ENCODE data around the gene STRIP2.
"Not testable (repeated sequence)": the region's sequence is repeated elsewhere in the genome, so short reads cannot be mapped to it uniquely, and the experiment has no call there.

STRIP2 gene

GRCh38 chr7:129427526-129428045, 6.6 kb upstream of the STRIP2 start:
- H3K36me3 ChIP-seq (ENCODE audit: control insufficient read depth, insufficient read depth, low read length), result peaks cover 8% of the 10 kb centered on the region
- no peak overlapping the region for H3K4me3 ChIP-seq (ENCODE audit: low read length)
- H3K4me1 ChIP-seq (ENCODE audit: control insufficient read depth, insufficient read depth, low read length), result no peaks in the 10 kb centered on the region
- no peaks in the 10 kb centered on the region for H3K27me3 ChIP-seq (ENCODE audit: control insufficient read depth, insufficient read depth, low read length)
- H3K27ac ChIP-seq (ENCODE audit: low read depth, low read length), result no peak overlapping the region
- H3K9ac ChIP-seq (ENCODE audit: low read length), result no peak overlapping the region

GRCh38 chr7:129431911-129432643, 2.2 kb upstream of the STRIP2 start:
- H3K36me3 ChIP-seq (ENCODE audit: control insufficient read depth, insufficient read depth, low read length), result no peaks in the 10 kb centered on the region
- H3K27me3 ChIP-seq (ENCODE audit: control insufficient read depth, insufficient read depth, low read length), result peaks cover 9% of the 10 kb centered on the region
- no peaks in the 10 kb centered on the region for H3K4me1 ChIP-seq (ENCODE audit: control insufficient read depth, insufficient read depth, low read length)
- H3K27ac ChIP-seq (ENCODE audit: low read depth, low read length), result no peak overlapping the region
- no peak overlapping the region for H3K4me3 ChIP-seq (ENCODE audit: low read length)
- H3K9ac ChIP-seq (ENCODE audit: low read length), result no peak overlapping the region

- Histone ChIP-seq H3K27me3 (ENCODE audit: control insufficient read depth, insufficient read depth, low read length) (peaks cover 9% of the 10 kb centered on the region), H3K4me3 (ENCODE audit: low read length) (peak overlapping the region; percentile 82), H3K36me3 (ENCODE audit: control insufficient read depth, insufficient read depth, low read length) (no peaks in the 10 kb centered on the region), H3K9ac (ENCODE audit: low read length) (peak overlapping the region; percentile 3), H3K4me1 (ENCODE audit: control insufficient read depth, insufficient read depth, low read length) (no peaks in the 10 kb centered on the region), H3K27ac (ENCODE audit: low read depth, low read length) (no peak overlapping the region)
Measured at GRCh38 chr7:129434675-129435318, 565 bp downstream of the STRIP2 start.

- no peaks in the 10 kb centered on the region for H3K4me1 ChIP-seq (ENCODE audit: control insufficient read depth, insufficient read depth, low read length)
- no peak overlapping the region for H3K27ac ChIP-seq (ENCODE audit: low read depth, low read length)
- no peaks in the 10 kb centered on the region for H3K36me3 ChIP-seq (ENCODE audit: control insufficient read depth, insufficient read depth, low read length)
- peak overlapping the region; percentile 82 for H3K4me3 ChIP-seq (ENCODE audit: low read length)
- no peak overlapping the region for H3K9ac ChIP-seq (ENCODE audit: low read length)
- peaks cover 9% of the 10 kb centered on the region for H3K27me3 ChIP-seq (ENCODE audit: control insufficient read depth, insufficient read depth, low read length)
Measured at GRCh38 chr7:129435414-129435829, 1.2 kb downstream of the STRIP2 start.

DNA sequence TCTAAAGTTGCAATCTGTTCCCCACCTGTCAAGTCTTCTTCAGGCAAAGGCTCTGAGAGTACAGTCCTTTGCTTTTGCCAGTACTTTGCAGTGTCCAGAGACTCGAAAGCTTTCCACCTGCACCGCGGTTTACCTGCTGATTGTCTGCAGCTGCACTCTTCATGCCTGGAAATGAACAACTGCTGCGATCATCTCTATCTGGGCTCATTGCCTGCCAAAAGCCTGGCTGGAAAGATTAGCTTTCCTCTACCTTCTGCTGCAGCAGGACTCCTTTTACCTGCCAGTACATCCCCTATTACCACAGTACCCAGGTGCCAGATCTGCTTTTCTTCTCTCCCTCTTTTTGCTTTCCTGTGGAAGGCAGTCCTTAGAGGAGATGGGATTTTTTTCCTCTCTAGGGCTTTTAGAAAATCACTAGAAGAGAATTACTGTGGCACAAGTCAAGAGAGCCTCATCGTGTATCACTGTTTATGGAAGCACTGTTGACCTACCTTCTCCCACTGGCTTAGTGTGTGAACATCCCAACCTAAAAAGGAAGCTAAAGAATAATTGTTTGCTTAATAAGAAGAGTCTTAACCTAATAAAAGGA, 2.2 kb downstream of the STRIP2 start:
- no peak overlapping the region for H3K9ac ChIP-seq (ENCODE audit: low read length)
- no peaks in the 10 kb centered on the region for H3K4me1 ChIP-seq (ENCODE audit: control insufficient read depth, insufficient read depth, low read length)
- H3K27ac ChIP-seq (ENCODE audit: low read depth, low read length), result no peak overlapping the region
- H3K4me3 ChIP-seq (ENCODE audit: low read length), result no peak overlapping the region
- H3K36me3 ChIP-seq (ENCODE audit: control insufficient read depth, insufficient read depth, low read length), result no peaks in the 10 kb centered on the region
- peaks cover 9% of the 10 kb centered on the region for H3K27me3 ChIP-seq (ENCODE audit: control insufficient read depth, insufficient read depth, low read length)

GRCh38 chr7:129437190-129437589, 3.0 kb downstream of the STRIP2 start:
- no peak overlapping the region for H3K27ac ChIP-seq (ENCODE audit: low read depth, low read length)
- no peaks in the 10 kb centered on the region for H3K36me3 ChIP-seq (ENCODE audit: control insufficient read depth, insufficient read depth, low read length)
- peaks cover 9% of the 10 kb centered on the region for H3K27me3 ChIP-seq (ENCODE audit: control insufficient read depth, insufficient read depth, low read length)
- H3K4me1 ChIP-seq (ENCODE audit: control insufficient read depth, insufficient read depth, low read length), result no peaks in the 10 kb centered on the region
- H3K4me3 ChIP-seq (ENCODE audit: low read length), result no peak overlapping the region
- H3K9ac ChIP-seq (ENCODE audit: low read length), result no peak overlapping the region

- Histone ChIP-seq H3K27ac (ENCODE audit: low read depth, low read length) (no peak overlapping the region), H3K9ac (ENCODE audit: low read length) (no peak overlapping the region), H3K4me3 (ENCODE audit: low read length) (no peak overlapping the region), H3K4me1 (ENCODE audit: control insufficient read depth, insufficient read depth, low read length) (no peaks in the 10 kb centered on the region), H3K27me3 (ENCODE audit: control insufficient read depth, insufficient read depth, low read length) (peaks cover 4% of the 10 kb centered on the region), H3K36me3 (ENCODE audit: control insufficient read depth, insufficient read depth, low read length) (no peaks in the 10 kb centered on the region)
Measured at GRCh38 chr7:129438281-129438838, 4.1 kb downstream of the STRIP2 start.

DNA sequence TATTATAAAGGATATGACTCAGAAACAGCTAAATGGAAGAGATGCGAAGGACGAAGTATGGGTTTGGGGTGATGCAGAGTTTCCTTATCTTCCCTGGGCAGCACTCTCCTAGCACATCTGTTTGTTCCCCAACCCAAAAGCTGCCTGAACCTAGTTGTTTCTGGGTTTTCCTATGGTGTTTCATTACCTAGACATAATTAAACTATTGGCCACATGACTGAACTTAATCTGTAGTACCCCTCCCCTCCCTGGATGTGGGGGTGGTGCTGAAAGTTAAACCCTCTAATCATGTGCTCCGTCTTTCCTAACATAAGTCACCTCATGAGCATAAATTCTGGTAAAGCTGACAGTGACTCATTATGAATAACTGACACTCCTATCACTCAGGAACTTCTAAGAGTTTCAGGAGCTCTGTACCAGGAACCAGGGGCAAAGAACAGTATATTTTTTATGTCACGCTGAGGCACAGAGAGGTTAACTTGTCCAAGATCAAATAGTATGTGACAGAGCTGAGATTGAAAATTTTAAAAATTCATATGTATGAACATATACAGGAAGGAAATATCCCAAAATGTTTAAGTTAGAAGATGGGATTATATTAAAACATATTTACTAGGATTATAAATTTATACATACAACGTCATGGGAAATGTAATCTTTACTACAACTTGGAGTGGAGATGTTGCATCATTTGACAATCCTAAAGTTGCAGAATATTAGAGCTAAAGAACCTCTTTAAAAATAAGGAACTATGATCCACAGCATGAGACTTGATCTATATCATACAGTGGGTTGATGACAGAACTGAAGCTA, 4.8 kb downstream of the STRIP2 start:
- no peaks in the 10 kb centered on the region for H3K36me3 ChIP-seq (ENCODE audit: control insufficient read depth, insufficient read depth, low read length)

DNA sequence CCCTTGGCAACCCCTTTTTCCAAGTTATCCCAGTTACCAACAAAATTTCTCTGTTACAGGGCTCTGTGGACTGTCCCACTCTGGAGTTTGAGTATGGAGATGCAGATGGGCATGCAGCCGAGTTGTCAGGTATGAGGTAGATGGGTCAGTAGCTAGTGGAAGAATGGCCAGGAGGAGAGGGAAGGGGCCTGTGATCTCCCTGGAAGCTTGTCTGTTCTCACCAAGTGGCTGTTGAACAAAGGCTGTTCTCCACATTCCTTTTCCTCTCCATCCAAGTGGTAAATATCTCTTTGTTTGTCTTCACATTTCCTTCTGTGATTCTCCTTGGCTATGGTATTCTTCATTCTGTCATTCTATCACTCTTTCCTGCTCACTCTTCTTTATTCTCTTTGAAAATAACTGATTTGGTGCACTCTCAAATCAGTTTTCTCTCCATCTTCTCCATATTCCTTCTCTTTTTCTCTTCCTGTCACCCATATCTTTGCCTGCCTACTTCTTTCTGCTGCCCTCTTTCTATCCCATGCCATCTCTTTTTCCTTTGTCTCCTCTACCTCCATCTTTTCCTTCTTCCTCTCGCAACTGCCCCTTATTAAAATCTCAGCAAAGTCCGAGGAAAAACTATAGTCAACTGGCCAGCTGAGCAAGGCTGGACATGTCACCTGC, 5.9 kb downstream of the STRIP2 start:
- Histone ChIP-seq H3K4me3 (ENCODE audit: low read length) (no peak overlapping the region), H3K4me1 (ENCODE audit: control insufficient read depth, insufficient read depth, low read length) (no peaks in the 10 kb centered on the region), H3K27me3 (ENCODE audit: control insufficient read depth, insufficient read depth, low read length) (peaks cover 4% of the 10 kb centered on the region), H3K27ac (ENCODE audit: low read depth, low read length) (no peak overlapping the region), H3K9ac (ENCODE audit: low read length) (no peak overlapping the region), H3K36me3 (ENCODE audit: control insufficient read depth, insufficient read depth, low read length) (no peaks in the 10 kb centered on the region)

More for the DNA sequence above, 4.8 kb downstream of the STRIP2 start:
- Histone ChIP-seq H3K4me1 (ENCODE audit: control insufficient read depth, insufficient read depth, low read length) (no peaks in the 10 kb centered on the region), H3K4me3 (ENCODE audit: low read length) (no peak overlapping the region), H3K27me3 (ENCODE audit: control insufficient read depth, insufficient read depth, low read length) (peaks cover 4% of the 10 kb centered on the region), H3K27ac (ENCODE audit: low read depth, low read length) (no peak overlapping the region), H3K9ac (ENCODE audit: low read length) (no peak overlapping the region)

DNA sequence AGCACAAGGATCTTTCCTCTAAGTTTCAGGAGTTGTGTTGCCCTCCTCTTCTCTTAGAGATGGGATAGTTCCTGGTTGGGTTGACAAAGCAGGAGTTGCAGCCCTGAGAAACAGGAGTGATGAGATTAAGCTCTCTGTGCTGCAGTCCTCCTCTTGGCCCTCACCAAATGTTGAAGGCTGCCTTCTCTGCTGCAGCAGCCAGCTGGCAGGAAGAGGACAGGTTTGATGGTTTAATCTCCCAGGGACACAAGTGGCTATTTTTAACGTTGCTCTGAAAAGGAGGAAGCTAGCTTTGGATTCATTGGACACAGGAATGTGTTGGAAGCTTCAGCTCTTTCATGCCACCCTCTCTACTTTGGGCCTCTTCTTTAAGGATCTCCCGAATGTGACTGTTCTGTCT, 9.4 kb downstream of the STRIP2 start:
- H3K27me3 ChIP-seq (ENCODE audit: control insufficient read depth, insufficient read depth, low read length), result no peaks in the 10 kb centered on the region
- H3K9ac ChIP-seq (ENCODE audit: low read length), result no peak overlapping the region
- H3K36me3 ChIP-seq (ENCODE audit: control insufficient read depth, insufficient read depth, low read length), result no peaks in the 10 kb centered on the region
- H3K4me1 ChIP-seq (ENCODE audit: control insufficient read depth, insufficient read depth, low read length), result no peaks in the 10 kb centered on the region
- H3K4me3 ChIP-seq (ENCODE audit: low read length), result no peak overlapping the region
- no peak overlapping the region for H3K27ac ChIP-seq (ENCODE audit: low read depth, low read length)

DNA sequence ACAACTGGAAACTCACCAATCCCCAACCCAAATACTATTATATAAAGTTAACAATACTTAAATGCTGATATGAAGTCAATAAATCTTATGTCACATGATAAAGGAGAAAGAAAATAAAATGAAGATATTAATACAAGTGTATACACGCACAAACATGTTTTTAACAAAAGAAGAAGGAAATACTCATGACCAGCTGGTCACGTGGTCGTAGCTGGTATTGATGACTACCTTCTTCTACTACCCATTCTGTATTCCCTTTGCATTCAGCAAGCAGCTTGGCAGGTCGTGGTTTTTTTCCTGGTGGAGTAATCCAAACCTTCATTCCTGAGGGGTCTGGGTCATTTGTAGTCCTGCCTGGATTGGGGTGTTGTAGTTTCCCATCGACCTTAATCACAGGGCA, 10.5 kb downstream of the STRIP2 start:
- not testable (repeated sequence) for H3K9ac ChIP-seq (ENCODE audit: low read length)

More for the DNA sequence above, 10.5 kb downstream of the STRIP2 start:
- not testable (repeated sequence) for H3K27ac ChIP-seq (ENCODE audit: low read depth, low read length); H3K4me3 ChIP-seq (ENCODE audit: low read length); H3K27me3 ChIP-seq (ENCODE audit: control insufficient read depth, insufficient read depth, low read length); H3K4me1 ChIP-seq (ENCODE audit: control insufficient read depth, insufficient read depth, low read length); H3K36me3 ChIP-seq (ENCODE audit: control insufficient read depth, insufficient read depth, low read length)
